ENCODE data around the gene SH2B3.
"Not testable (repeated sequence)": the region's sequence is repeated elsewhere in the genome, so short reads cannot be mapped to it uniquely, and the experiment has no call there.

The SH2B3 gene

DNA sequence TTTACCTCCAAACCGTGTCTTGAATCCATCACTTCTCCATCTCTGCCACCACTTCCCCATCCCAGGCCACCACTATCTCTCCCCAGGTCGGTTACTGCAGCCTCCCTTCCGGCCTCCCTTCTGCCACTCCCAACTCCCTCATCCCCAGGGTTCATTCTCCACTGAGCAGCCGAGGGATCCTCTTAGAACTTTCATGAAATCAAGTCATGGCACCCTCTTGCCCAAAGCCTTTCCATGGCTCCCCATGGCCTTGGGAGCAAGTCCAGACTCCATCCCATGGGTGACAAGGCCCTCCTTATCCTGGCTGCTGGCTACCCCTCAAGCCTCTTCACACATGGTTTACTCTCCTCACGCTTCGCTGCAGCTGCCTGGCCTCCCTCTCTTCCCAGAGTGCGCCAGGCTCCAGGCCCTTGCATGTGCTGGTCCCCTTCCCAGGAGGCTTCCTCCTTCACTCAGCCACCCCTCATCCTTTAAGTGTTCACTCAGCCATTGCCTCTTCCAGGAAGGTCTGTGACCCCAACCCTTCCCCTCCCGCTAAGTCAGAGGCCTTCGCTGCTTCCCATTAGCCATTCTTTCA lies 17.9 kb upstream of the SH2B3 start:
- no peak for DNase-seq (ENCODE audit: low spot score)

DNA sequence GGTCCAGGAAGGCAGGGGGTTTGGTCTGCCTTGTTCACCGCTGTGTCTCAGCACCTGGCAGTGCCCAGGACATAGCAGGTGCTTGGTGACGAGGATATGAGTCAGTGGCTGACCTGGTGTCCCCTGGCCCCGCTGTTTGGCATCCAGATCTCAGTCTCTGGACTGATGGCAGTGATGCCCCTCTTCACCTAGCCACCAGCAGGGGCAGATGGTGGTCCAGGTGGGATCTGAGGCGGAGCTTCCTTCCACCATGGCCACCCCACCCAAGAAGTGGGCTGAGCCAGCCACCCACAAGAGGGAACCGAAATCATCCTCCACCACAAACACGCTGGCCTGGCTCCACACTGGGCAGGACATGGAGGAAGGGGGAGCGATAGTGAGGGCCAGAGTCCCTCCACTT lies 16.1 kb upstream of the SH2B3 start:
- DNase-seq (ENCODE audit: low spot score), result no peak

DNA sequence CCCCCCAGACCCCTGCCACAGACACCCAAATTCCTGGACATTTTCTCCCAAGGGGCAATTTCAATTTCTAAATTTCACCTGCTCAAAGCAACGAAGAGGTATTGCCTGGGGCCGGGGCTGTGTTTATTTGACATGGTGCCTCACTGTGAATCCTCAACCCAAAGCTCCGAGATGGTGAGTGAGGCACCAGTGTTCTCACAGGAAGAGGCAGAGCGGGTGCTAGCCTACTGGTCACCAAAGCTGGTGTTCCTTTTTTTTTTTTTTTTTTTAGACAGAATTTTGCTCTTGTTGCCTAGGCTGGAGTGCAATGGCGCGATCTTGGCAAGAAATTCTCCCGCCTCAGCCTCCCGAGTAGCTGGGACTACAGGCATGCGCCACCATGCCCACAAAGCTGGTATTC lies 14.8 kb upstream of the SH2B3 start:
- DNase-seq (ENCODE audit: low spot score), result no peak

DNA sequence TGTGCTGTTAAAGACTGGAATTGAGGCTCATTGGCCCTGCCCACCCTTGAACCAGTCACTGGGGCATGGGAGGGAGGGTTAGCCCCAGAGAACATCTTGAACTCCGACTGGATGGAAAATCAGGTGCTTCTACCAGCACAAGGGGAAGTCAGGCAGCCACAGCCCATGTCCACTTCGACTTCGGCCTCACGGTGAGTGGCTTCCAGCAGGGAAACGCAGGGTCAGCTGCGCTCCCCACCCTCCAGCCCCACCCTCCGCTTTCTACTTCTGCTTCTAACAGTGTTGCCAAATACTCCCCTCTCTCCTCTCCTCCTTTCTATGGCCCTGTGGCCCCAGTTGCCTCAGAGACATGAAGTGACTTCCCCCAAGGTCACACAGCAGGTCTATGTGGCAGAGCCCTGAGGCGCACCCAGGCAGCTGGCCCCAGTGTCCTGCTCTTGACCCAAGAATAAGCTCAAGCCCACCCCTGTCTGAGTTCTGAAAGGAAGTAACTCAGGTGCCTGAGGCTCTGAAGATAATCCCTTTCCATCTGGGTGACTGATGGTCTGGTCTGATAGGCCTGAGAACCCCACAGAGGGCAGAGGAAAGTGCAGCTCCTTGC lies 11.9 kb upstream of the SH2B3 start:
- DNase-seq (ENCODE audit: low spot score), result no peak

DNA sequence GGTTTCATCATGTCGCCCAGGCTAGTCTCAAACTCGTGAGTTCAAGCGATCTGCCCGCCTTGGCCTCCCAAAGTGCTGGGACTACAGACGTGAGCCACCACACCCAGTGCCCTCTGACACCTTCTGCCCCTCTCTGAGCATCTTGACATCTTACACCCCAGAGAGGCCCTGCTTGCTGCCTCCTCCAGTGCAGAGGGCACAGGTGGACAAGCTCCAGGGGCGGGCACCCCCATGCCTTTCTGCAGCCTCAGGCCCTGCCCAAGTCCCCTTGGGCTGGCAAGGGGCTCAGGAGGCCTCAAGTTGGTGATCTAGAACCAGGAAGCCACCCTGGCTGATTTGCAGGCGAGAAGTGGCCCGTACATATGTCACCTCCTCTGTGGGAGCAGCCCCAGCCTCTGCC lies 11.2 kb upstream of the SH2B3 start:
- DNase-seq (ENCODE audit: low spot score), result no peak

DNA sequence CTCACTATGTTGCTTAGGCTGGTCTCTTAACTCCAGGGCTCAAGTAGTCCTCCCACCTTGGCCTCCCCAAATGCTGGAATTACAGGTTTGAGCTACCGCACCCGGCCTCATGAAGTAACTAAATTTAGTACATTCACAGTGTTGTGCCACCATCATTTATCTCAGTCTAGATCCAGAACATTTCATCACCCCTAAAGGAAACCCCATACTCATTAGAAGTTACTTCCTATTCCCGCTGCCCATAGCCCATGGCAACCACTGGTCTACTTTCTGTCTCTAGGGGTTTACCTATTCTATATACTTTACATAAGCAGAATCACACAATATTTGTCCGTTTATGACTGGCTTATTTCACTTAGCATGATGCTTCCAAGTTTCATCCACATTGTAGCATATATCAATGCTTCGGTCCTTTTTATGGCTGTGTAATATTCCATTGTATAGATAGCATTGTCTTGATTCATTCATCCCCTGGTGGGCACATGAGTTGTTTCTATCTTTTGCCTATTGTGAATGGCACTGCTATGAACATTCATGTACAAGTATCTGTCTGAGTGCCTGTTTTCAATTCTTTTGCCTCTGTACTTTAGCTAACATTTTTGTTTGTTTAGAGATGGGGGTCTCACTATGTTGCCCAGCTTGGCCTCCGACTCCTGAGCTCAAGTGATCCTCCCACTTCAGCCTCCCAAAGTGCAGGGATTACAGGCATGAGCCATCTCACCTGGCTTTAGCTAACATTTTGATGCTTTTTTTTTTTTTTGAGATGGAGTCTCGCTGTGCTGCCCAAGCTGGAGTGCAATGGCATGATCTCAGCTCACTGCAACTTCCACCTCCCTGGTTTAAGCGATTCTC lies 10.2 kb upstream of the SH2B3 start:
- no peak for DNase-seq (ENCODE audit: low spot score)

DNA sequence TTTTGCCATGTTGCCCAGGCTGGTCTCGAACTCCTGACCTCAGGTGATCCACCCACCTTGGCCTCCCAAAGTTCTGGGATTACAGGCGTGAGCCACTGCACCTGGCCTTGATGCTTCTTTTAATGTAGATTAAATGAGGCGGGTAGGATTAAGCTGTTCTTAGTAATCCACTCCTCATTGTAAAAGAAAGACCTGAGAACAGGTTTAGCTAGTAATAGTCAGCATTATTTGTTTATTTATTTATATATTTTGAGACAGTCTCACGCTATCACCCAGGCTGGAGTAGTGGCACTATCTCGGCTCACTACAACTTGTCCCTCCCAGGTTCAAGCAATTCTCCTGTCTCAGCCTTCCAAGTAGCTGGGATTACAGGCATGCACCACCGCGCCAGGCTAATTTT lies 9.5 kb upstream of the SH2B3 start:
- DNase-seq (ENCODE audit: low spot score), result not testable (repeated sequence)

DNA sequence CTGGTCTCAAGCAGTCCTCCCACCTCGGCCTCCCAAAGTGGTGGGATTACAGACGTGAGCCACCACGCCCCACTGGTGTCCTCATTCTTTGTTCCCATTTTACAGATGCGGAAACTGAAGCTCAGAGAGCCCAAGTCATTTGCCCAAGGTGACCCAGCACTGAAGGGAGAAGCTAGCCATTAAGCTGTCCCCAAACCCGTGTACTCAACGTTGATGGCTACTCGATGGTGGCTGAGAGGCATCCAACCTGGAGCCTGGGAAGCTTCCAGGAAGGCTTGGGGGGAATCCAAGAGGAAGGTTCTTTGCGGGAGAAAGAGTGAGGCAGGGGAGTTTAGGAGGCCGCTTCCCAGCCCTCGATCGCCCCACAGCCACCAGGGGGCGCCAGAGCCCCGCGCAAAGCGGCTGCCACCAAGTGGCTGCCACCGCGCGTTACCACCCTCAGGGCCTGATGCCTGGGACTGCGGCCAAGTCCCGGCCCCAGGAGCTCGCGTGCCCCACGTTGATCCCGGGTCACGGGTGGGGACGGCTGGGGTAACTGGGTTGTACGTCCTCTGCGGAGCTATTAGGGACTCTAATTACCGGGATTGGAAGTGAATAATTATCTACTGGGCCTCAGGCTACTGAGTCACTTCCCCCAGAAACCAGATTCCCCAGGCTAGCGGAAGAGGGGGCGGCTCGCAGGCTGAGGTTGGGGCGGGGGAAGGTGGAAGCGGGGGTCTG lies 8.8 kb upstream of the SH2B3 start:
- peak; percentile 91 for DNase-seq (ENCODE audit: low spot score)

DNA sequence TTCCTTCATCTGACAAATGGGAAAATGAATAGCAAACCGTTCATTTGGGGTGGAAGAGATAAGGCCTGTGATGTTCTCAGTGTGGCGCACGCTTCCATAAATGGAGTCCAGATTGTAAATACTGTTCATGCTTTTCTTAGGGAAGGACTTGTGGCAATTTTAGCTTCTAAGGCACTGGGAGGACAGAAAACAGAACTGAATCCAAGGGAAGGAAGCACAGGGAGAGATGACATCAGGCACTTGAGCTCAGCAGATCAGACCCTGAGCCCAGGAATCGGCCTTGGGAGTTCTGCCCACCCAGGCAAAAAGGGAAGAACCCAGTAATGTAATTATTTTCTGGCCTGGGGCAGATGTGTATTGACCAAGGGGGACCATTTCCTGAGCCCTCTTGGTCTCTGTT lies 7.2 kb upstream of the SH2B3 start:
- DNase-seq (ENCODE audit: low spot score), result no peak

DNA sequence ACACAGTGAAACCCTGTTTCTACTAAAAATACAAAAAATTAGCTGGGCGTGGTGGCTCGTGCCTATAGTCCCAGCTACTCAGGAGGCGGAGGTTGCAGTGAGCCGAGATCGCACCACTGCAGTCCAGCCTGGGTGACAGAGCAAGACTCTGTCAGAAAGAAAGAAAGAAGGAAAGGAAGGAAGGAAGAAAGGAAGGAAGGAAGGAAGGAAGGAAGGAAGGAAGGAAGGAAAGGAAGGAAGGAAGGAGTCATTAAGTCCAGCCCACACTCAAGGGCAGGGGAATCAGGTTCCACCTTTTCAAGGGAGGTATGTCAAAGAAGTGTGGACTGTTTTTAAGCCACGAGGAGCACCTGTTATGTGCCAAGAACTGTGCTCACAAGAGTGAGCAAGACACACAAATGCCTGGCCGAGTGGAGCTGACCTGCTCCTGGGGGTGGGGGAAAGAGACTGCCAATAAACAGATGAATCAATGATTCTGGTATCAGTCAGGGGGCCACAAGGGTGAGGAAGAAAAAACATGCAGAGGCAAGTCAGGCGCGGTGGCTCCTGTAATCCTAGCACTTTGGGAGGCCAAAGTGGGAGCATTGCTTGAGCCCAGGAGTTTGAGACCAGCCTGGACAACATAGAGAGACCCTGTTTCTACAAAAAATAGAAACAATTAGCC lies 5.8 kb upstream of the SH2B3 start:
- DNase-seq (ENCODE audit: low spot score), result not testable (repeated sequence)

DNA sequence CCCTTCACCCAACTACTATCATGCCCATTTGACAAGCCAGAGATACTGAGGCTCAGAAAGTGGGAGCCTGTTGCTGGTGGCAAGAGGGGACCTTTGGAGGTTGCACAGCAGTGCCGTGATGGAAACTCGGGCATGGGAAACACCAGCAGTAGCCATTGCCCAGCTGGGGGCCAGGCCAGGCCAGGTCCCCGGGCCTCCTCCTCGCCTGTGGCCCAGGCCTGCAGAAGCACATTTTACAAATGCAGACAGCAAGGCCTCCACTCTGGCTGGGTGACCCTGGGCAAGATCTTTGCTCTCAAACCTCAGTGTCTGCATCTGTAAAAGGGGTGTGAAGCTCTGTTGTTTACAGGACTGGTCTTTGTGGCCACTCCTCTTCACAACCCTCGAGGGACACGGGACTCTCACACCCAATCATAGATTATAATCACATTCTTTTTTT lies 4.5 kb upstream of the SH2B3 start:
- DNase-seq (ENCODE audit: low spot score), result no peak

DNA sequence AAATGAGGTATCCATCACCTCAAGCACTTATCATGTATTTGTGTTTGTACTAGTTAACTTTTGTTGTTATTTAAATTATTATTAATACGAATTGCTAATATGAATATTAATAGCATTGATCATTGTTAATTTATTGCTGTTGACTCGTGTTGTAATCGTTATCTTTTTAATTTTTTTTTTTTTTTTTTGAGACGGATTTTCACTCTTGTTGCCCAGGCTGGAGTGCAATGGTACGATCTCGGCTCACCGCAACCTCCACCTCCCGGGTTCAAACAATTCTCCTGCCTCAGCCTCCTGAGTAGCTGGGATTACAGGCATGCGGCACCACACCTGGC lies 3.3 kb upstream of the SH2B3 start:
- not testable (repeated sequence) for DNase-seq (ENCODE audit: low spot score)

DNA sequence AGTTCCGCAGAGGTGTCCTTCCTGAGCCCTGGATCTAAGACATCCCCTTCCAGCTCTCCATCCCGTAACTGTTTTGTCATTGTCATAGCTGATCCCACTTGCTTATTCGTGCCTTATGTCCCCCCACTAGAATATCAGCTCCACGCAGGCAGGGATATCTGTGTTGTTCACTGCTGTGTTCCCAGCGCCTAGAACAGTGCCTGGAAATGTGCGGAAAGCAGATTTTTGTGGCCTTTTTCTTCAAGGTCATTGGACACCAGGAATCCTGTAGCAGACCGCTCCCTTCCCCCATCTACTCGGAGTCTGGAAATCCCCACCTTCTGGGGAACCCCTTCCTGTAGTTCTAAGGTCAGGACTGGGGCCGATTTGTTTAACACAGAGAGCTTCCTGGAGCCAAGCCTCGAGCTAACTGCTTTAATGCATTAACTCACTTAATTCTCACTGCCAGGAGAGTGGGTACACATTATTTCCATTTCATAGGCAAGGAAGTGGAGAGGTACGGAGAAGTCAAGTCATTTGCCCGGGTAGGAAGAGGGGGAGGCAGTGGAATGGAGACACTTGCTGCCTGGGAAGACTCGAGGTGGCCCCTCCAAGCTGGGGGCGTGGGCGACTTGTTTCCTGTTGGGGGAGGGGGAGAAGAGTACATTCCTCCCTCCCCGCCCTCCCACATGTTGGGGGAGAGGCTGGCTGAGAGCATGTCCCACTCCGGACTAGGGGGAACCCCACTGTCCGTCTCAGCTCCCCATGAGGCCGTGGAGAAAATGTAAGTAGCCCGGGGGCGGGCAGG lies 1.2 kb upstream of the SH2B3 start:
- DNase-seq (ENCODE audit: low spot score), result no peak

DNA sequence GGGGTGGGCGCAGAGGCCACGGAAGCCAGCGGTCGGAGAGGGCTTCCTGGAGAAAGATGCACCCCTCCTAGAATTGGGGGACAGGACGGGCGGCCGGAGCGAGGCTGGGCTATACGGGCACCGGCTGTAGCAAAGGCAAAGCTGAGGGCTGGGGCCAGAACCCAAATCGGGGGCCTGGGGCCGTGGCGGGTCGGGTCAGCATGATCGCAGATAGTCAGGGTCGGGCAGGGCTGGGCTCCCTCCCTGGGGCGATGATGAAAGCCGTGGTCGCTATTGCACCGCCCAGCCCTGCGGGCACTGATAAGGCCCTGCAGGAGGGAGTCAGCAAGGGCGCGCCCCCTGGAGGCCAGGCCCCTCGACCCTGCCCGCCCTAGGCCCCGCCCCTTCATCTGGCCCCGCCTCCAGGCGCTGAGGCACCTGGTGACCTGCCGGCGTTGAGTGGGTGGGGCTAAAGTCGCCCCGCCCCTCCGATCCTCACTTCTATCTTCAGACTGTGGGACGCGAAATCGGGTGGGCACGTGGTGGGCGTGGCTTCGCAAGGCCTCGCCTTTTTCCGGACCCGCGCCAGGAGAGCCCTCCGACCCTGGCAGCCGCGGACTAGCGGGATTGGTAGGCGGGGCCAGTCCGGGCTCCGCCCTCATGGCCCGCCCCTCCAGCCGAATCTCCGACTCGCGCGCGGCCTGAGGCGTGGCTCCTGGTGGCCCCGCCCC lies 419 bp upstream of the SH2B3 start:
- DNase-seq (ENCODE audit: low spot score), result peak; percentile 95

DNA sequence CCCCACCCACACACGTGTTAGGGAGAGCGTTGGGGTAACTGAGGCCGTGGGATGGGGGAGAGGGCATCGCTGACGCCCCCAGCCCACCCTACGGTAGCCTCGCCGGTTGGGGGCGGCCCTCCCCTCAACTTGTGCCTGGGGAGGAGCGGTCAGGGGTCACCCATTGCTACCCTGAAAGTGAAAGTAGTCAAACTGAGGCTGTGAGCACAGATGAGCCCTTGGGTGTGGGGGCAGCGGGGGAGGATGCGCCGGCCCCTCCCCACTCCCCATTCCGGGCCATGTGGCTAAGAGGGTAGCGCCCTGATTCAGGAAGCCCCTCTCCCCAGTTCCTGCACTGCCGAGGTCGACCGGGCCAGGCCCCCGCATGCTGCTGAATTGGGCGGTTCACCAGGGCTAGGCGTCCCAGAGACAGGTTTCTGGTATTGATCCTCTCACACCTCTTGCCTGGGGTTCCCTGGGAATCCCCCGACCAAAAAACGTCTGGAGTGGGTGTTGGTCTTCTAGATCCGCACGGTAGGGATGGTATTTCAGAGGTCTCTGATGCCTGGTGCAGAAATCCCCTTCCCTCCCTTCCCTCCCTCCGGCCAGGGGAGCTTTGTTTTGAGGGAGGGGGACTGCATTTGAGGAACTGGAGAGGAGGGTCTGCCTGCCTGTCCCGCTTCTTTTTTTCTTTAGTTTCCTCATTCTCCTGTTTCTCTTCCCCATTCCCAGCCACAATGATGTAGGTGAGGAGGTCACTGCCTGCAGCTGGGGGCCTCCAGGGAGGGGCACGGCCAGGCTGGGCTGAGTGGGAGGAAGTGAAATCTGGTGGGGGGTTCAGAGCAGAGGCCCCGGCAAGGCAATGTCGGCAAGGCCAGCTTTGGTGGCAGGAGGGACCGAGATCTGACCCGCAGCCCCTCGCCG lies 1.0 kb downstream of the SH2B3 start:
- DNase-seq (ENCODE audit: low spot score), result no peak

DNA sequence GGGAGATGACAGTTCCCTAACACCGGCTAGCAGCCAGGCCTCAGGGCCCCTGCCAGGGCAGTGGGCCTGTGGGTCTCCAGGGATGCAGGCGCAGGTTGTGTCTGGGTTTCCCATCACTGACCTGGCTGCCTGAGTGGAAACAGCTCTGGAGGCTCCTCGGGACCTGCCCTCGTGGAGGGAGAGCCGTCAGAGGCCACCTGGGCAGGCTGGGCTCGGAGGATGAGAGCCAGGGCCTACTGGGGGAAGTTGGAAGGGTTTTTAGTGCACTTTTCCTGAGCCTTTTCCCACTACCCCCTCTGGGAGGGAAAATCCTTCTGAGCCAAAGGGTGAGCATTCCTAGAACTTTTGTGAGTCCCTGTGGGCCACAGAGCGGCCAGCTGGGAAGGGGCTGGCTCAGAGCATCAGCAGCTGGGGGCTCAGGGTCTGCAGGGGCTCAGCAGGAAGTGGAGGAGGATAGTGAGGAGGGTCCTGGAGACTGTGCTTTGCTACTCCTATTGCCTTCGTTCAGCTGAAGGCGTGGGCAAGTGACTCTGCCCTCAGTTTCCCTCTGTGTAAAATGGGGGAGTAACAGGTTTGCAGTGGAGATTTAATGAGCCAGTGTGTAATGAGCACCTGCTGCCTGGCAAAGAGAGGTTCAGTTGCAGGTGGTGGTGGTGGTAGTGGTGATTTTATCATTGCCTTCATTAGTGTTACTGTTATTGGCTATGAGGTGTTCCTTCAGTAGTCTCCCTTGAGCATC lies 1.8 kb downstream of the SH2B3 start:
- DNase-seq (ENCODE audit: low spot score), result no peak

DNA sequence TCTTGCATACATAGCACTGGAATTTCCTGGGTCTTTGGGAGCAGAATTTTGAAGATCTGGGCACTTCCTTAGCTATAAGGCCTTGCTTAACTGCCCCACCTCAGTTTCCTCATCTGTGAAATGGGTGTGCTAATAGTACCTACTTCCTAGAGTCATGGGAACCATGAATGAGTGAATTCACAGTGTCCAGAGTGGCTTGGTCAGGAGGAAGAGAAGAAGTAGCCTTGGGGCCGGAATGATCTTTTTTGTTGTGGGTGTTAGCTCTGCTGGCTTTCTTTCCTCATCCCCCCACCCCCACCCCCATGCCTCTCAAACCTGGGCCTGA lies 2.4 kb downstream of the SH2B3 start:
- no peak for DNase-seq (ENCODE audit: low spot score)

DNA sequence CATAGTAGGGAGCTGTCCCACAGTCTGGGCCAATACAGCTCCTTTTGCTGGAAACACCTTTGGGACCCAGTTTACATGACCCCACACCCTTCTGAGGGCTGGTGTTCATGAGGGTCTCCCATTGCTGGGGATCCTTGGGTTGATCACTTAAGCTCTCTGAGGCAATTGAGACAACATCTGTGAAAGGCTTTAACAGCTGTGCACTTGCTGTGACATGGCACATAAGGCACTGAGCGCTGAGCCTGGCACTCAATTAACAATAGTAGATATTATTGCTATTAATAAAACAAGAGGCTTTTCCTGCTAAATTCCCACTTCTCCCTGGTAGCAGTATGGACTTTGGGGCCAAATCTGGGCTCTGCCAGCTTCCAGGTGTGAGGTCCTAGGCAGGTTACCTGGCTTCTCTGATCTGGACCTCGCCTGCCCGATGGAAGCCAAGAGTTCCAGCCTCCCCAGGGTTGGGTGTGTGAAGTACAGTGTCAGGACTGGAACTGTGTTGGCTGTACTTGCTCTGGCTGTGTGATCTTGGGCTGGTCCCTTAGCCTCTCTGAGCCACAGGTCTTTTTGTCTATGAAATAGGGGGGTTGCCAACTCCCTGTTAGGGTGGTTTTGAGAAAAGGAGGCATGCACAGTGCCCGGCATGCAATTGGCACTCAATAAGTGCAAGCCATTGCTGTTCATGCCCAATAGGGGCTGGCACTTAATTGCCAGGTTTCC lies 3.1 kb downstream of the SH2B3 start:
- no peak for DNase-seq (ENCODE audit: low spot score)

DNA sequence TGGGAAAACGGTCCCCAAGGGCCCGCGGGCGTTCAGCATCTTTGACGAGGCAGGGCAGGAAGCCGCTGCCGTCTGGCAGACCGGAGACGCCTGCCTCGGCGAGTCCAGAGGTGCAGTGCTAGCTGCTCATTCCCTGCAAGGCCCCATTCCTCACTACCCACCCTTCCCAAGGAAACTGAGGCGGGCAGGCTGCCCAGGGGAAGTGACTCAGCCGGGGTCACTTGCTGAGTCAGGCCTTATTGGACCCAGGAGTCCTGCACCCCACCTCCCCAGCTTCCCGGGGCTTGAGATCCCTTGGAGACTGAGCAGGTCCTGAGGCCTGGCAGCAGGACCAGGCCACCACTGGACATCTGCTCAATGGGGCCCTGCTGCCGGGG lies 3.7 kb downstream of the SH2B3 start:
- DNase-seq (ENCODE audit: low spot score), result no peak

Measured in AG08395 (cell line).